Inflammatory macrophage (primary cell): ENCODE measurements around the gene FBXL12.
A peak's percentile ranks its signal among the peaks of the same experiment; 100 is the strongest.
"Not testable (repeated sequence)": the region's sequence is repeated elsewhere in the genome, so short reads cannot be mapped to it uniquely, and the experiment has no call there.

ENCODE experiments used
- DNase-seq, 2 donors: peaks; one replicate each; pipeline ENCODE4 v3.0.0-alpha.2; 2020 to 2022

Gene FBXL12

DNA sequence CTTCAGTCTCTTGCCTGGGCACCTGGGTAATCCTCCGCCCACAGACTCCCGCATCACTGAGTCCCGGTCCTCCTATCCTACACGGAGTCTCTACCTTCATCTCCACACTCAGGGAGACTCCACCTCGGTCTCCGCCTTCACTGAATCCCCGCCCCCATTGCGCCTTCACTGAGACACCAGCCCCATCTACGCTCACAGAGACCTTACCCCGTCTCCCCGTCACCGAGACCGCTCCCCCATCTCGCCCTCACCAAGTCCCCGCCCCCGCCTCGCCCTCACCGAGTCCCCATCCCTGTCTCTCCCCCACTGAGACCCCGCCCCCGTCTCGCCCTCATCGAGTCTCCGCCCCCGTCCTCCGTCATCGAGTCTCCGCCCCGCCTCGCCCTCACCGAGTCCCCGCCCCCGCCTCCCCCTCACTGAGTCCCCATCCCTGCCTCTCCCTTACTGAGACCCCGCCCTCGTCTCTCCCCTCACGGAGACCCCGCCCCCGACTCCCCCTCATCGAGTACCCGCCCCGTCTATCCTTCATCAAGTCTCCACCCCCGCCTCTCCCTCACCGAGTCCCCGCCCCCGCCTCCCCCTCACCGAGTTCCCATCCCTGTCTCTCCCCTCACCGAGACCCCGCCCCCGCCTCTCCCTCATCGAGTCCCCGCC, 27.2 kb downstream of the FBXL12 start:
- peak; percentile 72 to 83 for DNase-seq

DNA sequence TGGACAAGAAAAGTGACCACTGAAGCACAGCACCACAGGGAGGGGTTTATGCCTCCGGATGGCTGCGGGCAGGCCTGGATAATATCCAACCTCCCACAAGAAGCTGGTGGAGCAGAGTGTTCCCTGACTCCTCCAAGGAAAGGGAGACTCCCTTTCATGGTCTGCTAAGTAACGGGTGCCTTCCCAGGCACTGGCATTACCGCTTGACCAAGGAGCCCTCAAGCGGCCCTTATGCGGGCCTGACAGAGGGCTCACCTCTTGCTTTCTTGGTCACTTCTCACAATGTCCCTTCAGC, 27.9 kb downstream of the FBXL12 start:
- not testable (repeated sequence) for DNase-seq

DNA sequence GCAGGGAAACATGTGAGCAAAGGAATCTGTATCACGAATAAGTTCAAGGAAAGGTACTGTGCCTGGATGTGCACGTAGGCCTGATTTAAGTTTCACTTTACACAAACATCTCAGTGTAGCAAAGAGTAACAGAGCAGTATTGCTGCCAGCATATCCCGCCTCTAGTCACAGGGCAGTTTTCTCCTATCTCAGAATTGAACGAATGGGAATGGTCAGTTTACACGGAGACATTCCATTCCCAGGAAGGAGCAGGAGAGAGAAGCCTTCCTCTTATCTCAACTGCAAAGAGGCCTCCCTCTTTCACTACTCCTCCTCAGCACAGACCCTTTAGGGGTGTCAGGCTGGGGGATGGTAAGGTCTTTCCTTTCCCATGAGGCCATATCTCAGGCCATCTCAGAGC, 29.3 kb downstream of the FBXL12 start:
- not testable (repeated sequence) for DNase-seq

DNA sequence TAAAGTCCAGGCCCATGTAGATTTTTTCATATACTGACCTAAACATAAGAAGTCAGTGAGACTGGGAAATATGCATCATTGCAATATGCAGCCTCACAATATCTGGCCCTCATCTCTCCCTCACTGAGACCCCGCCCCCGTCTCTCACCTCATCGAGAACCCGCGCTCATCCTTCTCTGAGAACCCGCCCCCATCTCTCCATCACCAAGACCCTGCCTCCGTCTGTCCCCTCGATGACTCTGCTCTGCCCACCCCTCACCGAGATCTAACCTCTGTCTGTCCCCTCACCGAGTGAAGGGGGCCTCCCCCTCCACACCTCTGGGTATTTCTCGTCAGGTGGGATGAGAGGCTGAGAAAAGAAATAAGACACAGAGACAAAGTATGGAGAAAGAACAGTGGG, 29.8 kb downstream of the FBXL12 start:
- DNase-seq = no peak

DNA sequence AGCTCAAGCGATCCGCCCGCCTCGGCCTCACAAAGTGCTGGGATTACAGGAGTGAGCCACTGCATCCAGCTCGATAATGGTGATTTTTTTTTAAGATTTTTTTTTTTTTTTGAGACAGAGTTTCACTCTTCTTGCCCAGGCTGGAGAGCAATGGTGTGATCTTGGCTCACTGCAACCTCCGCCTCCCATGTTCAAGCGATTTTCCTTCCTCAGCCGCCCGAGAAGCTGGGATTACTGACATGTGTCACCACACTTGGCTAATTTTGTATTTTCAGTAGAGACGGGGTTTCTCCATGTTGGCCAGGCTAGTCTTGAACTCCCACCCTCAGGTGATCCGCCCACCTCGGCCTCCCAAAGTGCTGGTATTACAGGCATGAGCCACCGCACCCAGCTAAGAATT, 30.3 kb downstream of the FBXL12 start:
- DNase-seq = not testable (repeated sequence)

DNA sequence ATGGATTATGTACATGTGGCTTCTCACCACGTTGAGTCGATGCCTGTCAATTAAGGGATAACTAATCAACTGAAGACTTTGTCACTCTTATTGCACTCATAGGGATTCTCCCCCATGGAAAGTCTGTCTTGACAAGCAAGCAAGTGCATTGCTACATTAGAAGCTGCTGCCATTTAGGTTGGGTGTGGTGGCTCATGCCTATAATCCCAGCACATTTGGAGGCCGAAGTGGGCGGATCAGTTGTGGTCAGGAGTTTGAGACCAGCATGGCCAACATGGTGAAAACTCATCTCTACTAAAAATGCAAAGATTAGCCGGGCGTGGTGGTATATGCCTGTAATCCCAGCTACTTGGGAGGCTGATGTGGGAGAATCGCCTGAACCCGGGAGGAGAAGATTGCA, 32.1 kb downstream of the FBXL12 start:
- DNase-seq = no peak

DNA sequence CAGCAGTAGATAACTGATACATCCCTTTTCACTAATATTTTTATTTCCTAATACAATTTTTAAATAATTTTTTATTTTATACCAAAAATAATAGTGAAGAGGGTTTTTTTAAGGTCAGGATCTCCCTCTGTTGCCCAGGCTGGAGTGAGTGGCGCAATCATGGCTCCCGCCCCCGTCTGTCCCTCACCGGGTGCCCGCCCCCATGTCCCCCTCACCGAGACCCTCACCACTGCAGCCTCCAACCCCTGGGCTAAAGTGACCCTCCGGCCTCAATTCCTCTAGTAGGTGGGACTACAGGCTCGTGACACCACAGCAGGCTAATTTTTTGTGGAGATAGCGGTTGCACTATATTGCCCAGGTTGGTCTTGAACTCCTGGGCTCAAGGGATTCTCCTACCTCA, 32.5 kb downstream of the FBXL12 start:
- no peak for DNase-seq

DNA sequence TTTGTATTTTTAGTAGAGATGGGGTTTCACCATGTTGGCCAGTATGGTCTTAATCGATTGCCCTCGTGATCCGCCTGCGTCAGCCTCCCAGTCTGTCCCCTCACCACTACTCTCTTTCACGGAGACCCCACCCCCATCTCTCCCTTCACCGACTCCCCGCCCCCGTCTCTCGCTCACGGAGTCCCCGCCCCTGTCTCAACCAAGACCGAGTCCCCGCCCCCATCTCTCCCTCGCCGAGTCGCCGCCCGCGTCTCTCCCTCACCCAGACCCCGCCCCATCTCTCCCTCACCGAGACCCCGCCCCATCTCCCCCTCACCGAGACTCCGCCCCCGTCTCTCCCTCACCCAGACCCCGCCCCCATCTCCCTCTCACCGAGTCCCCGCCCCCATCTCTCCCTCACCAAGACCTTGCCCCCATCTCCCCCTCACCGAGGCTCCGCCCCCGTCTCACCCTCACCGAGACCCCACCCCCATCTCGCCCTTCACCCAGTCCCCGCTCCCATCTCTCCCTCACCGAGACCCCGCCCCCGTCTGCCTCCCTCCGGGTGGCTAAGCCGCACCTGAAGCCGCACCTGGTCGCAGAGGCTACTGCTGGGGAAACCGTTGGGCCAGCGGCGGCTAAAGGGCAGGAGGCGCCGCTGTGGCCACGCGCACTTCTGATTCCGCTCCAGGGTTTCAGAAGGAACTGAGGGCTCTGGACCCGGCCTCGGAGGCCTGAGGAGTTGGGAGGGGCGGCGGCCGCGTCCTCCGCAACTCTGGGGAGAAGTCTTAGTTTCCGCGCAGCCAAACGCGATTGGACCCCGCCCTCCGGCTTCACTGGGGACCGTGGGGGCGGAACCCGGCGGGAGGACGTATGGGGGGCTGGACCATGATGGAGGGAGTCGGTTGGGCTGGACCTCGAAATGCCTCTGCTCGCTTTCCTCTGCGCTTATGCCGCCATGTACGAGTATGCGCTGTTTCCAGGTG, 33.2 kb downstream of the FBXL12 start:
- DNase-seq = peak; percentile 93 to 94

DNA sequence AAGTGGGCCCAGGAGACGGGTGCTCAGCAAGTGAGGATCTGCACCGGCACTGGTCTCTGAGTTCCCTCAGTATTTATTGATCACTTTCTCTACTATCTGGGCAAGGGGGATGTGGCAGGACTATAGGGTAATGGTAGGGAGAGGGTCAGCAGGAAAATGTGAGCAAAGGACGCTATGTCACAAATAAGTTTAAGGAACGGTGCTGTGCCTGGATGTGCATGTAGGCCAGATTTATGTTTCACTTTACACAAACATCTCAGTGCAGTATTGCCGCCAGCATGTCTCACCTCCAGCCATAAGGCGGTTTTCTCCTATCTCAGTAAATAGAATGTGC, 34.7 kb downstream of the FBXL12 start:
- not testable (repeated sequence) for DNase-seq

DNA sequence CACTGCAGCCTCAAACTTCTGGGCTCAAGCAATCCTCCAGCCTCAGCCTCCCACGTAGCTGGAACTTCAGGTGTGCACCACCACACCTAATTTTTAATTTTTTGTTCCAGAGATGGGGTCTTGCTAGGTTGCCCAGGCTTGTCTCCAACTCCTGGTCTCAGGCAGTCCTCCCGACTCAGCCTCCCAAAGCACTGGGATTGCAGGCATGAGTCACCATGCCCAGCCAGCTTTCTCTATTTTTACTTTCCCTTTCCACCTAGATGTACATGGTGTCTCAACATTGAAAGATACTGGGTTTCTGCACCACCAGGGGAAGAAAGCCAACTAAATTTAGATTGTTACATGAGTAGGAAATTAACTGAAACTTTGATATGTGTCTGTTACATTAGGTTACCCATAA, 36.5 kb downstream of the FBXL12 start:
- peak in 1 of 2 donors; percentile 8 for DNase-seq

DNA sequence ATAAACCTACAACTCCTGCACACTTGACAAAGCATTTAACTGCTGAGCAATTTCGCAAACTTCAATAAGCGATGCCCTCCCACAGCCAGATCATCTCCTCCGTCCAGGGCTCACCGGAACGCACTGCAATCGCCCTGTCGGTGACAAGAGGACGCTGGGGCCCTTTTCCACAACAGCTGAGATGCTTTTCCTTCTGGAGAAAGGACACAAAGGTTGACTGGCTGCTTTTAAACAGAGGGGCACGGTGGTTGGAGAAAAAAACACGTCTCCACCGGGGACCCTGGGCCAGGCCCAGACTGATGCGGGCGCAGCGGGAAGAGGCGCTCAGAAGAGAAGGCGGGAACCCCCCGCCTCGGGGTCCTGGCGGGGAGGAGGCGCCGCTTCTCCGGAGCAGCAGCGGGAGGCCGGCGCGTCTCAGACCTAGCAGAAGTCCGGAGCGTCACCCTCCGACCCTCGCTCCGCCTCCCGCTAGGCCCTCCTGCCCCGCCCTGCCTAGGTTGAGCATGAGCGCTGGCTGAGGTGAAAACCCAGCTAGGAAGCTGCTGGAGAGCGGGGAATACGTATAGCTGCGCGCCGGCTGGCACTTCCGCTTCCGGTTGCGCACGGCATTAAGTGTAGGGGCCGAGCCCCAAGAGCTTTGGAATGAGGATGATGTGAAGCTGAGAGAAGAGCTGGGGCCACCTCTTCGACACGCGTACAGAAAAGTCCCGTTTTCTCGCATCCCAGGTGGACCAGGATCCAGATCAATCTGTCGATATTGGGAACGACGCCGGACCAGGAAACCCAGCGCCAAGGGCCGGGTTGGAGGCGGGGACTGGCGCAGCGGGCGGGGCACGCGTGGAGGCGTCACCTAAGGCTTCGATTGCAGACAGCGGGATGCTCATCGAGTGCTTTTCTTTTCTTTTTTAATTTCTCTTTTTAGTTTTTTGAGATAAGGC, 50.4 kb downstream of the FBXL12 start, which contains the start of gene ZNF846:
TSS of gene ZNF846 (minus strand) at position 564 of the 938 bp plus-strand sequence. CDS start 3,788 bp downstream, outside the sequence.
- DNase-seq = peak; percentile 97
